Suprapubic skin (tissue), 4 donors: ENCODE results near the gene DAB2IP. TPM values are rescaled to one million over a fixed set of nuclear protein-coding genes. Genes with fewer than 3 reads are reported as not detected.
A peak's percentile ranks its signal among the peaks of the same experiment; 100 is the strongest.
"Not testable (repeated sequence)": the region's sequence is repeated elsewhere in the genome, so short reads cannot be mapped to it uniquely, and the experiment has no call there.

Source experiments
- DNase-seq, 2 donors: peaks; one replicate each; pipeline ENCODE4 v3.0.0-alpha.2; 2019; ENCODE audit warnings: low spot score in 2 of 2
- H3K27ac ChIP-seq: fragments of 200-600 bp; sonication (generic); one replicate; pipeline ENCODE4 v1.5.1; 2019
- H3K27me3 ChIP-seq: fragments of 200-600 bp; sonication (generic); one replicate; pipeline ENCODE4 v1.5.1; 2019
- H3K36me3 ChIP-seq: fragments of 200-600 bp; sonication (generic); one replicate; pipeline ENCODE4 v1.5.1; 2019
- H3K4me1 ChIP-seq: fragments of 200-600 bp; sonication (generic); one replicate; pipeline ENCODE4 v1.5.1; 2019
- H3K4me3 ChIP-seq: fragments of 200-600 bp; sonication (generic); one replicate; pipeline ENCODE4 v1.5.1; 2019; ENCODE audit warnings: mild to moderate bottlenecking
- H3K9me3 ChIP-seq: fragments of 200-600 bp; sonication (generic); one replicate; pipeline ENCODE4 v1.5.1; 2019
- EP300 ChIP-seq: sonication (generic); formaldehyde crosslinking; IDR thresholded peaks from one replicate; pipeline ENCODE4 v1.6.1; 2017; ENCODE audit warnings: antibody characterized with exemption
- POLR2A ChIP-seq, 2 donors: fragments of 450-650 bp; IDR thresholded peaks; one replicate each; pipeline ENCODE4 v1.6.1; 2017; ENCODE audit warnings: antibody characterized with exemption in 2 of 2, mild to moderate bottlenecking in 2 of 2, moderate library complexity in 2 of 2
- POLR2AphosphoS5 ChIP-seq, 3 donors: sonication (generic); formaldehyde crosslinking; IDR thresholded peaks; one replicate each; pipeline ENCODE4 v1.6.1; 2017; ENCODE audit warnings: antibody characterized with exemption in 3 of 3
- WGBS: methylation state at CpG from one replicate; pipeline ENCODE4 v1.1.5; 2018; 5-methylcytosine and 5-hydroxymethylcytosine counted together
- total RNA-seq, 4 donors: library from RNA; depleted of rRNA; stranded (reverse); fragments of >200 nt; gene quantifications; one replicate each; pipeline ENCODE4 v1.1.0, GENCODE V29; 2016
- TF ChIP-seq, protein P1 (sequence below), 2 donors: fragments of 200-600 bp in 1 of 2; fragments of 450-650 bp in 1 of 2; sonication (generic) in 1 of 2; IDR thresholded peaks; one replicate each; pipeline ENCODE4 v1.5.1; 2016 to 2019; ENCODE audit warnings: antibody characterized with exemption in 2 of 2, mild to moderate bottlenecking in 1 of 2, moderate library complexity in 1 of 2

DAB2IP gene
- total RNA-seq, 4 donors from 2014 or later: 47.6 to 55.6 (median 50.3) TPM

DNA sequence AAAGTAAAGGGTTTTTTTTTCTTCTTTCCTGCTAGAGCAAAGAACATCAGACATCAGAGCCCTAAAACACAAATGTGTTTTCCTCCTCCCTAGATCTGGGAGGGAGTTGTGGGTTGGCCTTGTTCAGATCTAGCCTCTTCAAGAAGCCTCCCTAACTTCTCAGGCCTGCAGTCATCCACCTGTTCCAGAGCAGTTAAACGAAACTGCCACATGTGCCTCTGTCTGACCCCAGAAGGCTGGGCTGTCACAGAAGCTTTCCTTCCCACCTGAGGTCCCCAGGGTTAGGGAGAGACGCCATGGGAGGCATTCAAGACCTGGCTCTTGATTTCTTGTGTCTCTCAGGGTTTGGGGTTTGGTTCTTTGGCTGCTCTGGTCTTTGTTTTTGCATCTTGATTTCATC is 87.0 kb downstream of the DAB2IP start:
- no peaks in the 10 kb centered on the region for H3K27me3 ChIP-seq
- 72% methylated on average over 2 of the region's 2 CpGs for WGBS
- H3K27ac ChIP-seq: peak overlapping the region; percentile 85
- TF ChIP-seq POLR2AphosphoS5 (IDR thresholded peaks at IDR 0.05) (no peak), EP300 (no peak), POLR2A (IDR thresholded peaks at IDR 0.05) (no peak)
- TF ChIP-seq, protein P1, sequence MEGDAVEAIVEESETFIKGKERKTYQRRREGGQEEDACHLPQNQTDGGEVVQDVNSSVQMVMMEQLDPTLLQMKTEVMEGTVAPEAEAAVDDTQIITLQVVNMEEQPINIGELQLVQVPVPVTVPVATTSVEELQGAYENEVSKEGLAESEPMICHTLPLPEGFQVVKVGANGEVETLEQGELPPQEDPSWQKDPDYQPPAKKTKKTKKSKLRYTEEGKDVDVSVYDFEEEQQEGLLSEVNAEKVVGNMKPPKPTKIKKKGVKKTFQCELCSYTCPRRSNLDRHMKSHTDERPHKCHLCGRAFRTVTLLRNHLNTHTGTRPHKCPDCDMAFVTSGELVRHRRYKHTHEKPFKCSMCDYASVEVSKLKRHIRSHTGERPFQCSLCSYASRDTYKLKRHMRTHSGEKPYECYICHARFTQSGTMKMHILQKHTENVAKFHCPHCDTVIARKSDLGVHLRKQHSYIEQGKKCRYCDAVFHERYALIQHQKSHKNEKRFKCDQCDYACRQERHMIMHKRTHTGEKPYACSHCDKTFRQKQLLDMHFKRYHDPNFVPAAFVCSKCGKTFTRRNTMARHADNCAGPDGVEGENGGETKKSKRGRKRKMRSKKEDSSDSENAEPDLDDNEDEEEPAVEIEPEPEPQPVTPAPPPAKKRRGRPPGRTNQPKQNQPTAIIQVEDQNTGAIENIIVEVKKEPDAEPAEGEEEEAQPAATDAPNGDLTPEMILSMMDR (IDR thresholded peaks at IDR 0.05): no peak
- peaks cover 75% of the 10 kb centered on the region for H3K4me1 ChIP-seq
- no peaks in the 10 kb centered on the region for H3K36me3 ChIP-seq
- H3K4me3 ChIP-seq: peak overlapping the region; percentile 15
- no peaks in the 10 kb centered on the region for H3K9me3 ChIP-seq
- no peak for DNase-seq

DNA sequence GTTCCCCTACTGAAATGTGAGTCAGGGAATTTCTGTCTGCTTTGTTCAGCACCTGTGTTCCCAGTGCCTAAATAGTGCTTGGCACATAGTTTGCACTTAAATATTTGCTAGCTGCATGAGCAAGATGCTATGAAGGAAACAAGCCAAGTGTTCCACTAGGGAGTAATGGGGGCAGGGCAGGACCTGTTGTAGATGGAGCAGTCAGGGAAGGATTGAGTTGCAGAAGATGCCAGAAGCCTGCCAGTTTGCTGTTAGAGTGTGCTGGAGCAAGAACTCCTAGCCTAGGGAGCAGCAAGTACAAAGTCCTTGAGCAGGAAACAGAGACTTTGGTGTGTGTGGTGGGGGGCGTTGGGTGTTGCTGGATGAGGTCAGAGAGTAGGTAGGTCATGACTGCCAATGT is 87.5 kb downstream of the DAB2IP start:
- Histone ChIP-seq H3K36me3 (no peaks in the 10 kb centered on the region), H3K9me3 (no peaks in the 10 kb centered on the region), H3K4me1 (peaks cover 74% of the 10 kb centered on the region), H3K27me3 (no peaks in the 10 kb centered on the region), H3K4me3 (no peak overlapping the region), H3K27ac (peak overlapping the region; percentile 85)
- 41% methylated on average over 1 of the region's 1 CpG for WGBS
- TF ChIP-seq POLR2AphosphoS5 (IDR thresholded peaks at IDR 0.05) (no peak), POLR2A (IDR thresholded peaks at IDR 0.05) (no peak), EP300 (no peak)
- TF ChIP-seq, protein P1 (IDR thresholded peaks at IDR 0.05): no peak
- DNase-seq: no peak

DNA sequence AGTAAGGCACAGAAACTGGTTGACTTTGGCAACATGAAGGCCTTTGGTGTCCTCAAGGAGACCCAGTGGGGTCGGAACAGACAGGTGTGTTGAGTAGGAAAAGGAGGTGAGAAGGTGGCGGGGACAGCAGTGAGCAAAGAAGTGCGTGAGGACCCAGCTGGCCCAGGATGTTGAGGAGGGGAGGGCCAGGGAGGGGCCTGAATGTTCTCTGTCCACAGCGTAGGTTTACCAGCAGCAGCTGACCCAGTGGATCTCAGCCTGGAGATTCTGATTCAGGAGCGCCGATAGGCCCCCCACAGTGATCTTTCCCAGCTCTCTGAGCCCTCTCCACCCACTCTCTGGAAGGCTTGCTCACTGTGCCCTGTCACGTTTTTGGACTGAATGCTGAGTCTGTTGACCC is 88.5 kb downstream of the DAB2IP start:
- 64% methylated on average over 7 of the region's 7 CpGs for WGBS
- peaks cover 81% of the 10 kb centered on the region for H3K4me1 ChIP-seq

DNA sequence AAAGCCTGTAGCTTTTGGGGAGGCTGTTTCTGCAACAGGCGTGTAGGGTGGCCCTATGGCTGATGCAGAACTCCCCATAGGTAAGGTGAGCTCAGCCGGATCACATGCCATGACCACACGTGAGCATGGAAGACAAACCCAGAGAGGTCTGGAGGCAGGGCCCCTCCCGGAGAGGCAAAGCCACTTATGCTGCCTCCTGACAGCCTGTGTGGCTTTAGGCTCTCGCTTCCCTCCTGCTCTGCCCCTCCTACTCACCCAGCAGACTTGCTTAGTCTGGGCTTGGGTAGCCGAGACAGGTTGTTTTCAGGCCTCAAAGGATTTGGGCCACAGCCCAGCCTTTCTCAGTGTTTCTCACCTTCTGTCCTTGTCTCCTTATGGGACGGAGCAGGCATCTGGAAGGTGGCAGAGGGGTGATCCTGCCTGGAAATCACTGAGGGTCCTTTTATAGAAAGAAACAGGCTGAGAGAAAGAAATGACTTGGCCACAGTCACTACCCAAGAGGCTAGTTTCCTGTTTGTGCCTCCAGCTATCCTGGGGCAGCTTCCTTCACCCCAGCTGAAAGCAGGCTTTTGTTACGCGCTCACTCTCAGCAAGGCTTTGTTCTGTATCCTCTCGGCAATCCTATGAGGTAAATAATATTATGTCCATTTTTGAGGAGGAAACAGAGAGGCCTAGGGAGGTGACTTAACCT is 89.9 kb downstream of the DAB2IP start:
- no peaks in the 10 kb centered on the region for H3K9me3 ChIP-seq
- no peaks in the 10 kb centered on the region for H3K36me3 ChIP-seq
- H3K27ac ChIP-seq: peak overlapping the region; percentile 17
- no peaks in the 10 kb centered on the region for H3K27me3 ChIP-seq
- peaks cover 81% of the 10 kb centered on the region for H3K4me1 ChIP-seq
- WGBS: 75% methylated on average over 10 of the region's 10 CpGs
- H3K4me3 ChIP-seq: no peak overlapping the region
- TF ChIP-seq POLR2AphosphoS5 (IDR thresholded peaks at IDR 0.05) (no peak), EP300 (no peak), POLR2A (IDR thresholded peaks at IDR 0.05) (no peak)
- TF ChIP-seq, protein P1 (IDR thresholded peaks at IDR 0.05): no peak
- DNase-seq: no peak

More for the DNA sequence above, 88.5 kb downstream of the DAB2IP start:
- H3K36me3 ChIP-seq: no peaks in the 10 kb centered on the region
- no peaks in the 10 kb centered on the region for H3K9me3 ChIP-seq
- TF ChIP-seq, protein P1 (IDR thresholded peaks at IDR 0.05): no peak
- TF ChIP-seq EP300: no peak
- TF ChIP-seq POLR2AphosphoS5 (IDR thresholded peaks at IDR 0.05): no peak
- TF ChIP-seq POLR2A (IDR thresholded peaks at IDR 0.05): no peak
- peak overlapping the region; percentile 28 for H3K27ac ChIP-seq
- DNase-seq: no peak
- no peak overlapping the region for H3K4me3 ChIP-seq
- H3K27me3 ChIP-seq: no peaks in the 10 kb centered on the region

DNA sequence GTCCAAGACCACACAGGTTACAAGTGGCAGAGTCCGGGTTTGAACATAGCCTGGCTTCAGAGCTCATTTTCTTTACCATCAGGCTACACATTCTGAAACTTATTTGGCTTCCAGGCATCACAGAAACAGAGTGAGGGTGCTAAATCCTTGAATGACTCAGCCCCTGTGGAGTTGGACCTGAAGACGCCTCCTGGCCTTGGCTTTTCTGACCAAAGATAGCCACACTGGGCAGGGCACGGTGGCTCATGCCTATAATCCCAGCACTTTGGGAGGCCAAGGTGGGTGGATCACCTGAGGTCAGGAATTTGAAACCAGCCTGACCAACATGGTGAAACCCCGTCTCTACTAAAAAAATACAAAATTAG is 90.5 kb downstream of the DAB2IP start:
- WGBS: 80% methylated on average over 3 of the region's 4 CpGs
- H3K4me3 ChIP-seq, DNase-seq, H3K9me3 ChIP-seq, H3K36me3 ChIP-seq, H3K27me3 ChIP-seq: not testable (repeated sequence)
- H3K4me1 ChIP-seq: peaks cover 81% of the 10 kb centered on the region
- peak overlapping the region; percentile 17 for H3K27ac ChIP-seq

DNA sequence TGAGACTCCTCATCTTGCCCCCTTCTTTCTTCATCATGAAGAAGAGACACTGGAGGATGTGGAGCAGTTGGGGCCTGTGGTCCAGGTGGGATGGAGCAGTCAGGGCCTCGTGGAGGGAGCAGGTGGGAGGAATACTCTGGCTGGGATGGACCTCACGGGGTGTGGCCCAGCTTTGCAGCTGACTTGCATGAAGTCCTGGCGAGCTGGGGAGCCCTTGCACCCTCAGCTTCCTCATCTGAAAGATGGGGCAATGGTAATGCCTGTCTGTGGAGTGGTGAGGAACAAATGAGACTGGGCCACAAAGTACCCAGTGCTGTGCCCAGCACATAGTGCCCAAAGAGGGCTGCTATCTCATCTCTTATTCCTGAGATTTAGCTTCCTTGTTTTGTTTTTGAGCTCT is 91.5 kb downstream of the DAB2IP start:
- H3K9me3 ChIP-seq: no peaks in the 10 kb centered on the region
- DNase-seq: no peak
- peak overlapping the region; percentile 46 for H3K4me3 ChIP-seq
- H3K27me3 ChIP-seq: no peaks in the 10 kb centered on the region
- no peaks in the 10 kb centered on the region for H3K36me3 ChIP-seq
- H3K4me1 ChIP-seq: peaks cover 74% of the 10 kb centered on the region
- TF ChIP-seq, protein P1 (IDR thresholded peaks at IDR 0.05): no peak
- no peak for TF ChIP-seq EP300
- TF ChIP-seq POLR2AphosphoS5 (IDR thresholded peaks at IDR 0.05): no peak
- no peak for TF ChIP-seq POLR2A (IDR thresholded peaks at IDR 0.05)
- peak overlapping the region; percentile 87 for H3K27ac ChIP-seq
- 44% methylated on average over 3 of the region's 3 CpGs for WGBS
